Muscle layer of colon (tissue), 2 donors: ENCODE results near the gene MYO5B.
A peak's percentile ranks its signal among the peaks of the same experiment; 100 is the strongest.
"Not testable (repeated sequence)": the region's sequence is repeated elsewhere in the genome, so short reads cannot be mapped to it uniquely, and the experiment has no call there.

ENCODE experiments used
- H3K27ac ChIP-seq: one replicate; pipeline ENCODE4 v1.7.0; 2013; ENCODE audit warnings: low read depth, mild to moderate bottlenecking, low read length, moderate library complexity
- H3K27me3 ChIP-seq, 2 donors: one replicate each; pipeline ENCODE4 v1.7.0; 2013; ENCODE audit warnings: low read length in 2 of 2, mild to moderate bottlenecking in 2 of 2; ENCODE audit not compliant: insufficient read depth in 2 of 2, control insufficient read depth in 1 of 2
- H3K36me3 ChIP-seq: one replicate; pipeline ENCODE4 v1.7.0; 2013; ENCODE audit warnings: mild to moderate bottlenecking, low read length; ENCODE audit not compliant: insufficient read depth
- H3K4me1 ChIP-seq: one replicate; pipeline ENCODE4 v1.7.0; 2013; ENCODE audit warnings: mild to moderate bottlenecking, low read length; ENCODE audit not compliant: insufficient read depth
- H3K4me3 ChIP-seq, 2 donors: one replicate each; pipeline ENCODE4 v1.7.0; 2013; ENCODE audit warnings: low read length in 2 of 2, low read depth in 1 of 2, mild to moderate bottlenecking in 1 of 2, moderate library complexity in 1 of 2
- H3K9ac ChIP-seq: one replicate; pipeline ENCODE4 v1.7.0; 2013; ENCODE audit warnings: low read length
- H3K9me3 ChIP-seq: one replicate; pipeline ENCODE4 v1.7.0; 2013; ENCODE audit warnings: mild to moderate bottlenecking, low read length
- donor health status: abdominal sarcoma.
- donor health status: Adenocarcinoma of cecum.

MYO5B gene

DNA sequence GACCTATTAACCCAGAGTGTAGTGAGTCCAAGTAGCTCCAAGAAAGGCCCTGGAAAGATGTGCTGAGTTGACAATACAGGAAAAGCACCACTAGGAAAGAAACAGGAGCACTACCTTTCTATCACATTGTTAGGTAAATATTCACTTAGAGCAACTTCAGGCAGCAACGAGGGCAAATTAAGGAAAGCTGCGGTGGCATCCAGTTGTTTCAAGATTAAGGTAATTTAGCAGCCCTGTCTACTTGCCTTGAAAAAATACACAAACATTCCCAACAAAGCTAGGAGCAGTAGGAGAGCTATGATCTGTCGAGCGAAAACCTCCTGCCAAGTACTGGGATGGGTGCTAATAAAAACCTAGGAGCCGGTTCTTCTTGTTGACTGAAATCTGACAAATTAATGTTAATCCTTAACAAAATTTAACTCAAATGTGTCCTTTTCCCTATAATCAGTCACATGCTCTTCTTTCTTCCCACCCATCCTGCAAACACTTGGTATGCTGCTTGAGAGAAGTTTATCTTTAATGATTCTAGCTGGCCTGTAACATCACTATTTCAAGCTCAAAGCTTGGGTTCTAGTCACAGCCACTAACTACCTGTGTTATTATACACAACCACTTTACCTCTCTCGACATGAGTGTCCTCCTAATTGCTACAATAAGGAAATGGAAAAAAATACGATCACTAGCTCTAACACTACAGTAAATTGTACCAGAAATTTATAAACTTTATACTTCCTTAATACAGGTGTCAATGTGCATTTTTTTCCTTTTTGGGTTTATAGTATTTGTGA is 383.6 kb downstream of the MYO5B start:
- Histone ChIP-seq H3K36me3 (no peaks in the 10 kb centered on the region), H3K27ac (peak overlapping the region; percentile 49), H3K4me1 (peaks cover 21% of the 10 kb centered on the region), H3K27me3 (no peaks in the 10 kb centered on the region), H3K9ac (no peak overlapping the region), H3K9me3 (no peaks in the 10 kb centered on the region), H3K4me3 (peak overlapping the region in 1 of 2 donors; percentile 36)

DNA sequence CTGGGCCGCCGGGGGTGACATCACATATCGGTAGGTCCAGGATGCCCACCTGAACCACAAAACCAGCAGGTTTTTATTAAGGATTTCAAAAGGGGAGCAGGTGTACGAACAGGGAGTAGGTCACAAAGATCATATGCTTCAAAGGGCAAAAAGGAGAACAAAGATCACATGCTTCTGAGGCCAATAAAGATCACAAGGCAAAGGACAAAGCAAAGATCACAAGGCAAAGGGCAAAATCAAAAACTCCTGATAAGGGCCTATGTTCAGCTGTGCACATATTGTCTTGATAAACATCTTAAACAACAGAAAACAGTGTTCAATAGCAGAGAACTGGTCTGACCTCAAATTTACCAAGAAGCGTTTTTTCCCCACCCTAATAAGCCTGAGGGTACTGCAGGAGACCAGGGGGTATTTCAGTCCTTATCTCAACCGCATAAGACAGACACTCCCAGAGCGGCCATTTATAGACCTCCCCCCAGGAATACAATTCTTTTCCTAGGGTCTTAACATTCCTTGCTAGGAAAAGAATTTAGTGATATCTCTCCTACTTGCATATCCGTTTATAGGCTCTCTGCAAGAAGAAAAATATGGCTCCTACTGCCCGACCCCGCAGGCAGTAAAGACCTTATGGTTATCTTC is 386.3 kb downstream of the MYO5B start:
- not testable (repeated sequence) for H3K9ac ChIP-seq, H3K27ac ChIP-seq, H3K4me3 ChIP-seq, H3K9me3 ChIP-seq, H3K36me3 ChIP-seq, H3K27me3 ChIP-seq
- H3K4me1 ChIP-seq = peaks cover 15% of the 10 kb centered on the region

DNA sequence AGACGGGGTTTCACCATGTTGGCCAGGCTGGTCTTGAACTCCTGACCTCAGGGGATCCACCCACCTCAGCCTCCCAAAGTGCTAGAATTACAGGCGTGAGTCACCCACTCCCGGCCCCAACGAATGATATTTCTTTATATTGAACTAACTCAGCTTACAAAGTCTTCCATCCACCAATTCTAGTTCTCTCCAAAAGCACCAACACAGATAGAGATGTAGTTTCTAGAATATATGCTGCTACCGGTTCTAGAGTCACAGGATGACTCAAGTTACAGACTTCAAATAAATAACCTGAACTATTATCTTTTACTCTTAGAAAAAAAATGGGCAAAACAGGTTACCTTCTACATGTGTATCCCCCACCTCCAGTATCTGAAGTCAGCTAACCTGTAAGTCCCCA is 390.9 kb downstream of the MYO5B start:
- Histone ChIP-seq H3K4me1 (no peaks in the 10 kb centered on the region), H3K9me3 (no peaks in the 10 kb centered on the region), H3K4me3 (no peak overlapping the region), H3K9ac (no peak overlapping the region), H3K36me3 (no peaks in the 10 kb centered on the region), H3K27ac (no peak overlapping the region), H3K27me3 (no peaks in the 10 kb centered on the region)

DNA sequence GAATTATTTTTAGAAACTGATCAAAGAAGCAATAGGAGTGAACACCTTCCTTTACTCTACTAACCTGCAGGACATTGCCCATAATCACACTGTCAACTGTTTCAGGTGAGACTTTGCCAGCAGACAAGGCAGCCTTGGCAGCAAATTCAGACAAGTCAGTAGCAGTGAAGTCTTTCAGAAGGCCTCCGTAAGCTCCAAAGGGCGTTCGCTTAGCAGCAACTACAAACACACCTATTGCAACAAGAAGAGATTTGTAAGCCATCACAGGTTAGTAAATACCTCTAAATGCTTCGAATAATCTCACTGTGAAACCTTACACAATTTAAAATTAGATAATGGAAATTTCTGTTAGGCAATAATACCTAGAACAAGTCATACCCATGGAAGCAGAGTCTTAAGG is 392.3 kb downstream of the MYO5B start:
- no peak overlapping the region for H3K27ac ChIP-seq
- no peaks in the 10 kb centered on the region for H3K9me3 ChIP-seq
- H3K27me3 ChIP-seq = no peaks in the 10 kb centered on the region
- no peaks in the 10 kb centered on the region for H3K36me3 ChIP-seq
- H3K4me1 ChIP-seq = no peaks in the 10 kb centered on the region
- no peak overlapping the region for H3K9ac ChIP-seq
- H3K4me3 ChIP-seq = no peak overlapping the region

DNA sequence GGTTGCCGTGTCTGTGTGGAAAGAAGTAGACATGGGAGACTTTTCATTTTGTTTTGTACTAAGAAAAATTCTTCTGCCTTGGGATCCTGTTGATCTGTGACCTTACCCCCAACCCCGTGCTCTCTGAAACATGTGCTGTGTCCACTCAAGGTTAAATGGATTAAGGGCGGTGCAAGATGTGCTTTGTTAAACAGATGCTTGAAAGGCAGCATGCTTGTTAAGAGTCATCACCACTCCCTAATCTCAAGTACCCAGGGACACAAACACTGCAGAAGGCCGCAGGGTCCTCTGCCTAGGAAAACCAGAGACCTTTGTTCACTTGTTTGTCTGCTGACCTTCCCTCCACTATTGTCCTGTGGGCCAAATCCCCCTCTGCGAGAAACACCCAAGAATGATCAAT is 394.5 kb downstream of the MYO5B start:
- not testable (repeated sequence) for H3K4me1 ChIP-seq, H3K27ac ChIP-seq, H3K9ac ChIP-seq, H3K9me3 ChIP-seq, H3K4me3 ChIP-seq, H3K27me3 ChIP-seq
- H3K36me3 ChIP-seq = peaks cover 13% of the 10 kb centered on the region

DNA sequence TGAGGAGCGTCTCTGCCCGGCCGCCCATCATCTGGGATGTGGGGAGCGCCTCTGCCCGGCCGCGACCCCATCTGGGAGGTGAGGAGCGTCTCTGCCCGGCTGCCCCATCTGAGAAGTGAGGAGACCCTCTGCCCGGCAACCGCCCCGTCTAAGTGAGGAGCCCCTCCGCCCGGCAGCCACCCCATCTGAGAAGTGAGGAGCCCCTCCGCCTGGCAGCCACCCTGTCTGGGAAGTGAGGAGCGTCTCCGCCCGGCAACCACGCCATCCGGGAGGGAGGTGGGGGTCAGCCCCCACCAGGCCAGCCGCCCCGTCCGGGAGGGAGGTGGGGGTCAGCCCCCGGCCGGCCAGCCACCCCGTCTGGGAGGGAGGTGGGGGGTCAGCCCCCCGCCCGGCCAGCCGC is 395.1 kb downstream of the MYO5B start:
- not testable (repeated sequence) for H3K4me3 ChIP-seq, H3K4me1 ChIP-seq, H3K27ac ChIP-seq, H3K9me3 ChIP-seq, H3K9ac ChIP-seq, H3K27me3 ChIP-seq
- peaks cover 15% of the 10 kb centered on the region for H3K36me3 ChIP-seq

DNA sequence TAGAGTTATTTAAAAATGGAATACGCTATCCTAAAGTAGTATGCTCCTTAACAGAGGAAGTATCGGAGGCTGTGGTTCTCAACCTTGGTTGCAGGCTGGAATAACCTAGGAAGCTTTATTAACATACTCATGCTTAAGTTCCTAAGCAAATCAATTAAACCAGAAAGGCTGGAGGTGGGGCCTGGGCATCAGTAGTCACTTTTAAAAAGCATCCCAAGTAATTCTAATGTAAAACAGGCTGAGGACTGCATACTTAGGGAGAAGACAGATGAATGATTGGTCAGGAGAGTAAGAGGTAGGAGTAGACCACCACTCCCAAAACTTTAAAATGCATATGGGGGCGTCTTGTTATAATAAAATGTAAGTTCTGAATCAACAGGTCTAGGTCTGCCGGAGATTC is 396.9 kb downstream of the MYO5B start:
- Histone ChIP-seq H3K27ac (no peak overlapping the region), H3K27me3 (no peaks in the 10 kb centered on the region), H3K9me3 (no peaks in the 10 kb centered on the region), H3K36me3 (peaks cover 30% of the 10 kb centered on the region), H3K4me1 (no peaks in the 10 kb centered on the region), H3K4me3 (no peak overlapping the region), H3K9ac (no peak overlapping the region)

DNA sequence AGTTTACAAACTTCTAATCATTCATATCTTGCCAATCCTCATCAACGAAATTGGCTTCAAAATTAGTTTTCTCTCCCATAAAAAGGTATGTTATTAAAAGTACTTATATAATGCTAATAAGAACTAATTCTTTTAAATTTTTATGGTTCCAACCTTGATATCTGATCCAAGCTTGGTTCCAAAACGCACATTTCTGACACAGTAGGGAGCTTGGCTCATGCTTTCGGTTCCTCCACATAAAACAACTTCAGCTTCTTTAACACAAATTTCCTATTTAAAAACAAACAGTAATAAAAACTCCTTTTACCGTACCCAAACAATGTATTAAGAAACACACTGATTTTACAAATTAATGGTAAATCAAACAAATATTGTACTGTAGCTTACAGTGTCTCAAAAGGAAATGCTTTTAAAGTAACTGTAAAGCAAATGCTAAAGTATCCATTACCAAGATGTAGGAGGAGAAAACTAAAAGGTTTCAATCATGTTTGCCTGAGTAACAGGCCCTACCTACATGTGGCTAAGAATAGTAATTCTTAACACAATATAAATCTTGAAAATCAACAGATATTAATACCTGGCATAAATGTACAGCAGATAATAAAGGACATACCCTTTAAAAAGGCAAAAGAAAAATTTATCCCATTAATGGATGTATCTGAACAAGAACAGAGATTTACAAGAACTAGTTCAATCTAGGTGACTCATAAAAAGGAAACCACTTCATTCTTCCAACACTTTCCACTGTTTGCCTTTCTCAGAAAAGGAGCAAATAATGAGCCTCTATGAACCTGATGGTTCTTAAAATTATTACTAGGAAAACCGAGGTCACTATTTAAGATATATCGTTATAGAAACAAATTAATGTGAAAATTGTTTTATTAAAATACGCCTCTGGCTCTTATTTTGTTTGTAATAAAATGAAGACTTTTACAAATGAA is 399.1 kb downstream of the MYO5B start:
- Histone ChIP-seq H3K27ac (no peak overlapping the region), H3K9ac (no peak overlapping the region), H3K9me3 (no peaks in the 10 kb centered on the region), H3K4me1 (no peaks in the 10 kb centered on the region), H3K4me3 (no peak overlapping the region), H3K36me3 (peaks cover 43% of the 10 kb centered on the region), H3K27me3 (no peaks in the 10 kb centered on the region)

DNA sequence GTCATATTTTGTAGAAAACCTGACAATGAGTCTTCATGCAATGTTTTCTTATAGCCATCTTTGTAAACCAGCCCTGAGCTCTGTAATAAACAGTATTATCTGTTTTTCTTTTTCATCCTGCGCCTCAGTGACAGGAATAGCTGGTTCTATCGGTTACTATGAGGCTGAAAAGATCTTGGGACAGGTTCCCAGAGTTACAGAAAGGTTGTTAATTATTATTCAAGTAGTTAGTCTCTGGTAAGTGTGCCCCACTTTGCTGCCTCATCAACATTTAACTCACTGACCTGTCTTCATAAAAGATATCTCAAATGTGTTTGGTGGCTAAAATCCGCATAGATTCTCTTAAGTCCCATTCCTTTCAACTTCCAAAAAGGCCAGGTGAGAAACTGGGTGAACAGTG is 400.2 kb downstream of the MYO5B start:
- H3K4me1 ChIP-seq = no peaks in the 10 kb centered on the region
- H3K9ac ChIP-seq = no peak overlapping the region
- H3K4me3 ChIP-seq = no peak overlapping the region
- no peaks in the 10 kb centered on the region for H3K27me3 ChIP-seq
- H3K9me3 ChIP-seq = no peaks in the 10 kb centered on the region
- peaks cover 54% of the 10 kb centered on the region for H3K36me3 ChIP-seq
- H3K27ac ChIP-seq = no peak overlapping the region

DNA sequence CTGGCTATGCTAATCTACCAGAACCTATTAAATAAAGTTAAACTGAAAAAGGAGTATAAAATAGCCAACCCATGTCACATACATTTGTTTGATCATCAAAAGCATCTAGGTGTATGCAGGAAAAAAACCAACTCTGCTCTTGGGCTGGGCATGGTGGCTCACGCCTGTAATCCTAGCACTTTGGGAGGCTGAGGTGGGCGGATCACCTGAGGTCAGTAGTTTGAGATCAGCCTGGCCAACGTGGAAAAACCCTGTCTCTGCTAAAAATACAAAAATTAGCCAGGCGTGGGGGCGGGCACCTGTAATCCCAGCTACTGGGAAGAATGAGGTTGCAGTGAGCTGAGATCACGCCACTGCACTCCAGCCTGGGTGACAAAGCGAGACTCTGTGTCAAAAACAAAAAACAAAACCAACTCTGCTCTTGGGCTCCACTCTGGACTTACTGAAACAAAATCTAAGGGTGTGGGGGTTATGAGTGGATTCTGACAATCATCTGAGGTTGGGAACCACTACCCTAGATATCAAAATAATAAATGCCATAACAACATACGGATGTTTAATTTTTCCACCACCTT is 405.3 kb downstream of the MYO5B start:
- peaks cover 50% of the 10 kb centered on the region for H3K36me3 ChIP-seq
- not testable (repeated sequence) for H3K27me3 ChIP-seq, H3K27ac ChIP-seq, H3K4me3 ChIP-seq, H3K9ac ChIP-seq, H3K9me3 ChIP-seq
- H3K4me1 ChIP-seq = peaks cover 13% of the 10 kb centered on the region

DNA sequence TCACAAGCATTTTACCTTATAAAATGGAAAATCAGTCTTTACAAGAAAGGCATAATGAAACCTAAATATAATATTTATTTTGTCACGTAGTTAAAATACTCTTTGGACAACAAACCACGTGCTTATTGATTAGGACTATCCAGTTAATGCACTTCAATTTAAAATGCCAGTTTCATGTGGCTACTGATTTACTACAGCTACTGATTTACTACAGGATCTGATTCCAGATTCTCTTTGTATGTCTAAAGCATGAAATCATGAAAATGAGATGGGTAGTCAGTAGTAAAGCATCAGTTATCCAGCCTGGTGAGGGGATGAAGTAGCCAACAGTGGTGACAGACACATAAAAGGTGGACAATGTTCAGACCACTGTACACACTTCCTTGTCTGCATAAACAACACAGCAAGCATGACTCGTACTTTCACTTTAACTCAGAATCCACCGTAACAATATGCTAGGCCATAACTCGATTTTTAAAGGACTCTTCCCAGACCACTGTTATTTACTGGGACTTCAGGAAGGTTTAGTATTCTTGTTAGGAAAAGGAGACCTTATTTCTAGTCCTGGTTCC is 406.5 kb downstream of the MYO5B start:
- peaks cover 49% of the 10 kb centered on the region for H3K36me3 ChIP-seq
- H3K27me3 ChIP-seq = no peaks in the 10 kb centered on the region
- peak overlapping the region in 1 of 2 donors; percentile 34 for H3K4me3 ChIP-seq
- no peak overlapping the region for H3K27ac ChIP-seq
- H3K9ac ChIP-seq = peak overlapping the region; percentile 9
- no peaks in the 10 kb centered on the region for H3K9me3 ChIP-seq
- H3K4me1 ChIP-seq = peaks cover 13% of the 10 kb centered on the region
